HK-2 (cell line): ENCODE results near the gene NSUN4.
"Not testable (repeated sequence)": the region's sequence is repeated elsewhere in the genome, so short reads cannot be mapped to it uniquely, and the experiment has no call there.

Source experiments
- DNase-seq: peaks from one replicate; pipeline ENCODE4 v3.0.0-alpha.2; 2018; ENCODE audit not compliant: unreplicated experiment

NSUN4 gene

DNA sequence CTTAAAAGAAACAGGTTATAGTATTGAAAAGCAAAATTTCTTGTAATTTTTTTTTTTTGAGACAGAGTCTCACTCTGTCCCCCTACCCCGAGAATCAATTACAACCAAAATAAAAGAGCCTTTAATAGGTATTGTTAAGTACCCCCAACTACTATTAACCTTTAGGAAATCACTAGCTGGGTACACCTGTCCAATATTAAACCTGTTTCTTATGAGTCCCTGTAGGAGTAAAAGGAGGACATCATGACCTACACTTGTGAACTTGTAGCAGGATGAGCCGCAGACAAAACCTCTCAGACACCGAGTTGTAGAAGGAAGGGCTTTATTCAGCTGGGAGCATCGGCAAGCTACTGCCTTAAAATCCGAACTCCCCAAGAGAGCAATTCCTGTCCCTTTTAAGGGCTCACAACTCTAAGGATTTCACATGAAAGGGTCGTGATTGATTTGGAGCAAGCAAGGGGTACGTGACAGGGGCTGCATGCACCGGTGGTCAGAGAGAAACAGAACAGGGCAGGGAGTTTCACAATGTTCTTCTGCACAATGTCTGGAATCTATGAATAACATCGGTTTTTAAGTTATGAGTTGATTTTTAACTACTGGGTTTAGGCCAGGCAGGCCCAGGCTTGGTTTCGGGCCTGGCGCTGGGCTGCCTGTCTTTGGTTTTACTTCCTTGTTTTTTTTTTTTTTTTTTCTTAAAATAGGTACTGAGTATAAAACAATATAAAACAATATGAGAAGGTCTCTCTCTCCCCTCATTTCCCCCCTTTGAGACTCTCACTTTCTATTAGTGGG, 15.1 kb upstream of the NSUN4 start:
- DNase-seq, result not testable (repeated sequence)

DNA sequence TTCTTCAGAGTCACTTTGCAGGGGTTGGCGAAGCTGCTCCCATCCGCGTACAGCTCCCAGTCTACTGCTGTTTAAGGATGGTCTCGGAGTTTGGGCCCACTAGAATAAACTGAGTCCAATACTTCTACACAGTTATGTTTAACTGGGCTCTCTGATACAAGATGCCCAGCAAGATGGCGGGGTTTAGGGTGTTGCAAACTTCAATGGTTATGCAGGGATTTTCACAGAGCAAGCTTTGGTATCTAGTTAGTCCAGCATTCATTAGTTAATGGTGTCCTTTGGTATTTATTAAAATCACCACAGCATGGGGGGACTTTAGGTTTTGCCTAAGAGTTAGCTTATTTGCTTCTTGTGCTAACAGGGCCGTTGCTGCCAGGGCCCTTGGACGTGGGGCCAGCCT, 12.4 kb upstream of the NSUN4 start:
- not testable (repeated sequence) for DNase-seq

GRCh38 chr1:46329807-46330206, 10.8 kb upstream of the NSUN4 start:
- not testable (repeated sequence) for DNase-seq

- not testable (repeated sequence) for DNase-seq
Measured at GRCh38 chr1:46330381-46330780, 10.2 kb upstream of the NSUN4 start.

DNA sequence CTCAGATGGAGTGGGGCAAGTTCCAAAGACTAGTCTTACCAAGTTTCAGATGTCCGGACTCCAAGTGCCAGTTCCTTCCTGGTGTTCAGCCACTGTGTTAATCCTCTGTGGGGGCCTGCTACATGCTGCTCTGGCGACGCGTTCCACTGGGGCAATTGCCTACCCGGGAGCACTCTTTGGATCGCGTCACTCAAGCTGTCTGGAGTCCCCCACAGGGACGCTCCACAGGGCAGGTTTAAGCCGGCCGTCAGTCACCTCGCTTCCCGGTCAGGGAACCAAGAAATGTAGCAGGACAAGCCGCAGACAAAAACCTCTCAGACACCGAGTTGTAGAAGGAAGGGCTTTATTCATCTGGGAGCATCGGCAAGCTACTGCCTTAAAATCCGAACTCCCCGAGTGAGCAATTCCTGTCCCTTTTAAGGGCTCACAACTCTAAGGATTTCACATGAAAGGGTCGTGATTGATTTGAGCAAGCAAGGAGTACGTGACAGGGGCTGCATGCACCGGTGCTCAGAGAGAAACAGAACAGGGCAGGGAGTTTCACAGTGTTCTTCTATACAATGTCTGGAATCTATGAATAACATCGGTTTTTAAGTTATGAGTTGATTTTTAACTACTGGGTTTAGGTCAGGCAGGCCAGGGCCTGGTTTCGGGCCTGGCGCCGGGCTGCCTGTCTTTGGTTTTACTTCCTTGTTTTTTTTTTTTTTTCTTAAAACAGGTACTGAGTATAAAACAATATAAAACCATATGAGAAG, 8.6 kb upstream of the NSUN4 start:
- not testable (repeated sequence) for DNase-seq

- no peak for DNase-seq
Measured at GRCh38 chr1:46333300-46334029, 7.1 kb upstream of the NSUN4 start.

- DNase-seq, result no peak
Measured at GRCh38 chr1:46334030-46334384, 6.6 kb upstream of the NSUN4 start.

- DNase-seq, result no peak
Measured at GRCh38 chr1:46335081-46335480, 5.5 kb upstream of the NSUN4 start.

DNA sequence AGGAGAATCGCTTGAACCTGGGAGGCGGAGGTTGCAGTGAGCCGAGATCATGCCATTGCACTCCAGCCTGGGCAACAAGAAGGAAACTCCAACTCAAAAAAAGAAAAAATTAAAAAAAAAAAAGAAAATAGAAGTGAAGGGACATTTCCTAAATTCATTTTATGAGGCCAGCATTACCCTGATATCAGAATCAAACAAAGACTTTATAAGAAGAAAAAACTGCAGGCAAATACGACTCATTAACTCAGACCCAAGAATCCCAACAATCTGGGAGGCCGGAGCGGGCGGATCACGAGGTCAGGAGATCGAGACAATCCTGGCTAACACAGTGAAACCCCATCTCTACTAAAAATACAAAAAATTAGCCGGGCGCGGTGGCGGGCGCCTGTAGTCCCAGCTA, 3.2 kb upstream of the NSUN4 start:
- DNase-seq, result not testable (repeated sequence)

GRCh38 chr1:46341222-46342083, 846 bp downstream of the NSUN4 start:
- DNase-seq, result no peak

DNA sequence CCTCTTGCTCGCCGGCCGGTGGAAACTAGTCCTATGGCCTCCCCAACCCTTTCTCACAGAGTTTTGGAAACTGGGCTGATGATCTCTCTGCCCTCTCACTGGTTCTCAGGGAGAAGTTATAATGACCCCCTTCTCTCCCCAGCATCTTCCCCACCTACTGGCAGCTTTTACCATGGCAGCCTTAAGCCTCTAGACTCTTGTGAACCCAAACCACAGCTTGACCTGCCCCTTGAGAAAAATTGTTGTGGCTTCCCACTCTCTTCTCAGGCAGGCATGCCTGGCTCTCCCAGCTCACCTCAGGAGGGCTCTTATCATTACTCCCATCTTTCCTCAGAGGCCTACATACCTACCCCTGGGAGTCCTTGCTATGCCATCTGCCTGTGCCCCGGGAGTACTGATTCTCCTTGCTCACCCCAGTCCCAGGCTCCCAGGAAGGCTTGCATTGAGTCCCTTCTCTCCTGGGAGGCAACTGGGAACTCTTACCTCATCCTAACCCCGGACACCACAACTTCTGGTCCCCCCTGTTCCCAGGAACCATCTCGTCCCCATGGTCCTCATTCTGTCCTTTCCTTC, 1.6 kb downstream of the NSUN4 start:
- peak; percentile 21 for DNase-seq

- no peak for DNase-seq
Measured at GRCh38 chr1:46342677-46343350, 2.2 kb downstream of the NSUN4 start.

GRCh38 chr1:46343351-46343695, 2.7 kb downstream of the NSUN4 start:
- DNase-seq, result no peak

- DNase-seq, result no peak
Measured at GRCh38 chr1:46343705-46344104, 3.1 kb downstream of the NSUN4 start.

GRCh38 chr1:46344481-46344880, 3.9 kb downstream of the NSUN4 start:
- DNase-seq, result no peak

DNA sequence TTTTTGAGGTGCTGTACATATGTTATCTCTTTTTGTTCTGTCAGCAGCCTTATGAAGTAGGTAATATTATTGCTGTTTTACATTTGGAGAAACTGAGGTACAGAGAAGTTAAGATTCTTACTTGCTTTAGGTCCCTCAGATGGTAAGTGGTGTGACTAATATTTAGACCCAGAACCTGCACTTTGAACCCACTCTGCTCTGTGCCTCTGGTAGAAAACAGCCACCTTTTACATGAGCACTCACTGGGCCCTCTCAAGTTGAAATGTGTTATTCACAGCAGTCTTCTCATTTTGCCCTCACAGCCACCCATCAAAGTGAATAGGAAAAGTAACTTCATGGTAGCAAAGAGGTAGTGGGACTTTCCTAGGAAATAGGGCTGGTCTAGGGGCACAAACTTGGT, 4.7 kb downstream of the NSUN4 start:
- DNase-seq, result no peak

- no peak for DNase-seq
Measured at GRCh38 chr1:46352363-46352762, 11.8 kb downstream of the NSUN4 start.

GRCh38 chr1:46355920-46356319, 15.3 kb downstream of the NSUN4 start:
- not testable (repeated sequence) for DNase-seq

DNA sequence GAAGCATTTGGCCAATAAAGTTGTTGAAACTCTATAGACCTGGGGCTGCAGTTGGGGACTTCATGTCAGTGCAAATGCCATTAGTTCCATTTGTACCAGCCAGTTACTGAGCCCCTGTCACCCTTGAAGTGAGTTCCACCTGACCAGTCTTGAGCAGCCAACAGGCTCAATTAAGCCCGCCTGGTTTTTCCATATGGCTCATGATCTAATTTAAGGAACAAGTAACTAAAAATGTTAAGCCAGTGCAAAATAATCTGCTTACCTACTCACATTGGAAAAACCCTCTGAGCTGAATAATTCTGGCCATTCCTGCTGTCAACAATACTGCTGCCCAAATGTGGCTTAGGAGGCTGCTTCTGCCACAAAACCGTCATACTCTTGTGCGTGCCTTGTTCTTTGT, 21.6 kb downstream of the NSUN4 start:
- no peak for DNase-seq

GRCh38 chr1:46363121-46363520, 22.5 kb downstream of the NSUN4 start:
- DNase-seq, result no peak

- DNase-seq, result no peak
Measured at GRCh38 chr1:46364612-46365011, 24.0 kb downstream of the NSUN4 start.
